GM10248 (cell line): ENCODE data around the gene RALBP1.
A peak's percentile ranks its signal among the peaks of the same experiment; 100 is the strongest.
"Not testable (repeated sequence)": the region's sequence is repeated elsewhere in the genome, so short reads cannot be mapped to it uniquely, and the experiment has no call there.

ENCODE experiments used
- CTCF ChIA-PET: fragments of 300-600 bp; sonication (Branson Sonifier 250); formaldehyde crosslinking; extraction: SDS; loops from one replicate; lab custom pipeline; 2021; ENCODE audit warnings: antibody characterized with exemption; lab: Yijun Ruan, JAX
- POLR2A ChIA-PET: fragments of 350-650 bp; sonication (Branson Sonifier 250); formaldehyde crosslinking; extraction: SDS; loops from one replicate; lab custom pipeline; 2020; ENCODE audit warnings: antibody characterized with exemption; lab: Yijun Ruan, JAX
- DNase-seq: peaks from one replicate; pipeline ENCODE4 v3.0.0; 2012; ENCODE audit errors: extremely low spot score
- CTCF ChIP-seq: IDR thresholded peaks from 2 replicates; pipeline ENCODE4 v1.5.1; 2012; ENCODE audit warnings: mild to moderate bottlenecking, low read depth; ENCODE audit errors: extremely low read depth, missing control alignments, control extremely low read depth

Gene RALBP1

GRCh38 chr18:9469685-9470084, 5.6 kb upstream of the RALBP1 start:
- CTCF ChIA-PET: no interaction called here
- POLR2A ChIA-PET: no interaction called here
- no peak for TF ChIP-seq CTCF
- DNase-seq: no peak

- DNase-seq: no peak
- CTCF ChIA-PET: no interaction called here
- POLR2A ChIA-PET: no interaction called here
- no peak for TF ChIP-seq CTCF
These were observed 968 bp upstream of the RALBP1 start for GRCh38 chr18:9474108-9474982.

- CTCF ChIA-PET: no interaction called here
- DNase-seq: peak; percentile 81
- POLR2A ChIA-PET: no interaction called here
- TF ChIP-seq CTCF: no peak
These were observed 604 bp downstream of the RALBP1 start for GRCh38 chr18:9475643-9476591.

GRCh38 chr18:9476949-9477348, 1.6 kb downstream of the RALBP1 start:
- DNase-seq, CTCF ChIA-PET: not testable (repeated sequence)
- POLR2A ChIA-PET: interaction anchor here (0.6 kb wide), 1 partner anchor 509 kb away, joined by 3 read pairs; no protein-coding TSS in a partner anchor

GRCh38 chr18:9477509-9477908, 2.2 kb downstream of the RALBP1 start:
- no peak for TF ChIP-seq CTCF
- DNase-seq: no peak
- CTCF ChIA-PET: interaction anchor here (1.3 kb wide), 1 partner anchor 14 kb away, joined by 4 read pairs; no protein-coding TSS in a partner anchor
- POLR2A ChIA-PET: no interaction called here

- ChIA-PET POLR2A (no interaction called here), CTCF (interaction anchor here (0.9 to 2.1 kb wide), 4 partner anchors 13 to 383 kb away, joined by 3 to 6 read pairs (median 4); no protein-coding TSS in a partner anchor)
- DNase-seq: no peak
- no peak for TF ChIP-seq CTCF
These were observed 3.2 kb downstream of the RALBP1 start for GRCh38 chr18:9478545-9478944.

- ChIA-PET POLR2A (no interaction called here), CTCF (no interaction called here)
- no peak for TF ChIP-seq CTCF
- no peak for DNase-seq
These were observed 7.5 kb downstream of the RALBP1 start for GRCh38 chr18:9482790-9483189.
